Bronchus fibroblast of lung (primary cell): Measurements from ENCODE around the gene ZNF607. TPM values are rescaled to one million over a fixed set of nuclear protein-coding genes. Genes with fewer than 3 reads are reported as not detected.

Experiments used
- total RNA-seq: library from RNA; depleted of rRNA; stranded (reverse); fragments of >200 nt; gene quantifications from 2 replicates; pipeline ENCODE4 v1.2.3, GENCODE V29; 2015

Gene ZNF607
- 2.1 and 3.7 TPM in 2 replicates for total RNA-seq

DNA sequence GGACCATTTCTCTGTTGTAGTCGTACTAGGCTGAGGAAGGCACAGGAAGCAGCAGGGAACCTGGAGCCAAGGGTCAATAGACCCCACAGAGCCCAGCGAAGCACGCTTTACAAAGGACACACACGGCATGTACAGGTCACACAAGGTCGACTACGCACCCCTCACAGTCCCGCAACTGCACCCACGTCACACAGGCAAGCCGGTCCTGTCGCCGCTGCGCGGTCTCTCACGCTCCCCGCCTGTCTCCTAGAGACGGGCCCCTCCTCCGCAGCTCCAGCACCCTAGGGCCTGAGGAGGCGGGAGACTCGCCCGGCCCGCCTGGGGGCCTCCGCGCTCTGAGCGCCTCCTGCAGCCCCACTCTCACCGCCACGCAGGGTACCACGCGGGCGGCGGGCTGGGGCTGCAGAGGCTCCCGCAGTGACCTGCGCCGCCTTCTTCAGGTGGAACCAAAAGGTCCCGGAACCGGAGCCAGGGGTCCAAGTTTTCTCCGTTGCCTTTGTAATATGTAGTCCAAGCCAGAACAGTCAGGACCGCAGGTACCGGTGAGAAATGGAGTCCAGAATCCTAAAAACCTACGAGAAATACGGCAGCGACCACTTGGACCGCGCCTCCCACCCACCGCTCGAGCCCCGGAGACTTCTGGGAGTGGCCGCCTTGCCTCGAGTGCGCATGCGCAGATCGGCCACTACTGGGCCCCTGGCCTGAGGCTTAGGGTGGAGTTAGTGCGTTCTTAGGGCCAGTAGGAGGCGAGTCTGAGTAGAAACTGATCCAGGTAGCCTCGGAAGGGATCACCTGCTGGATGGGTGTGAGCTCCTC, at the start of gene ZNF607:
ZNF607 (minus strand) TSS at position 651 of the 816 bp plus-strand sequence. CDS start 8,143 bp downstream, outside the sequence.

DNA sequence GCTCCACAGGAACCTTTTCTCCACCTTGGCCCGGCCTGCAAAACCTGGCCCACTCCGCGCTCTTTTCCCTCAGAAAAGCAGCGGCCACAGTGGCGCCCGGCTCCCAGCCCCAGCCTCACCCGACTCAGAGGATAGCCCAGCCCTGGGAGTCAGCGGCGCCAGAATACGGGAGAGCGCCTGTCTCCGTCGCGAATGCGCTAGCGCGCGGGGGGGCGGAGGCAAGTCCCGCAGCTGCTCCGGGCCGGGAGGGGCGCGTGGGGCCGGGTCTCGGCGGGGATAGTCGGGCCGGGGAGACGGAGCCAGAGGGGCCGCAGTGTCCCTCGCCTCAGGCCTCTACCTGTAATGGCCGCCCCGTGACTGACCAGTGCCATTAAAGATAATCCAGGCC, 64.3 kb downstream of the ZNF607 start, which contains the start of gene ZFP30:
ZFP30 (minus strand) TSS at position 165 of the 388 bp plus-strand sequence. CDS start 7,643 bp downstream, outside the sequence.

Other genes with a start within 250 kb of the ZNF607 start
- gene ZNF793, start 212.8 kb downstream of the ZNF607 start, total RNA-seq = 1.8 and 2.7 TPM in 2 replicates
- gene ZNF571, start 125.0 kb downstream of the ZNF607 start, total RNA-seq = 1.2 TPM in 2 replicates
- gene ZNF540, start 124.9 kb downstream of the ZNF607 start, total RNA-seq = 0.30 and 0.50 TPM in 2 replicates
- gene ZFP30, start 64.3 kb downstream of the ZNF607 start, total RNA-seq = 7.1 TPM in 2 replicates
- 2.2 and 3.7 TPM in 2 replicates for gene ZNF573, start 59.8 kb upstream of the ZNF607 start, total RNA-seq
- gene WDR87, start 186.8 kb upstream of the ZNF607 start, total RNA-seq = not detected in 2 replicates
- 18.1 and 18.8 TPM in 2 replicates for gene SIPA1L3, start 187.4 kb upstream of the ZNF607 start, total RNA-seq